T-helper 2 cell treated with Interferon-gamma antibody and Interleukin-4, amounts not matched to agents 100 ng/mL and 5 ng/mL, for 36 hours (primary cell): ENCODE measurements around the gene HHIPL1. TPM values are rescaled to one million over a fixed set of nuclear protein-coding genes. Genes with fewer than 3 reads are reported as not detected.

Experiments
- intact Hi-C: fragments of 100-400 bp; cut with micrococcal nuclease; formaldehyde crosslinking; loops from one replicate; pipeline ENCODE4 v1.15.1; 2023
- total RNA-seq: library from RNA; stranded (reverse); gene quantifications from 2 replicates; pipeline ENCODE4 v1.2.3, GENCODE V29; 2022

HHIPL1 gene
- total RNA-seq, 1 donor from 2014 or later: not detected

DNA sequence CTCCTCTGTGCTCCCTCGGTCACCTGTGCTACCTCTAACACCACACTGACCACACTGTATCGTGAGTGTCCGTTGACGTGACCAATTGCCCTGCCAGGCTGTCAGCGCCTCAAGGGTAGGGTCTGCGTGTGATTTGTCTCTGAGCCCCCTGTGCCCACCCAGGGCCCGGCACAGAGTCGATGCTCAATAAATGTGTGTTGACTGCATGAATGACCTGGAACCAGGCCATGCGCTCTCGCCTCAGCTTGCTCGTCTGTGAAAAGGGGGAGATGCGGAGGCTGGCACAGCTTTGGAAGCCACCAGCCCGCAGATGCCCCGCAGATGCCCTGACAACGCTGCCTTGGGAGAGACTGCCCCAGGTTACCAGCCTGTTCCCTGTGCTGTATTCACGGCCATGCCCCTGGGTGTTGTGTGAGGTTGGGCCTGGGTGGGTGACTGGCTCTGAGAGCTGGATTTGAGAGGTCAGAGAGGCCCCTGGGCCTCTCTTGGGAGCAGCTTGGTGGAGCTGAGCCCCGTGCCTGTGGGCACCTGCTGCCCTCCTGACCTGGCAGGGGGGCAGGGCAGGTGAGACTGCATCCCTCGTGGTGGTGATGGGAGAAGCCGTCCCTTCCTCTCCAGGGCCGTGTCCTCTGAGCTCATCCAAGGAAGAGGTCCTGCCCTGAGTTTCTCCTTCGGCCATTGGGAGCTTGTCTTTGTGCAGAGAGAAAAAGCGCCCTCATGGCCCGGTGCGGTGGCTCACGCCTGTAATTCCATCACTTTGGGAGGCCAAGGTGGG lies 82.4 kb downstream of the HHIPL1 start:
- intact Hi-C loops: no loop called here

- intact Hi-C loops: no loop called here
Measured at GRCh38 chr14:99728231-99728920, 83.4 kb downstream of the HHIPL1 start.

DNA sequence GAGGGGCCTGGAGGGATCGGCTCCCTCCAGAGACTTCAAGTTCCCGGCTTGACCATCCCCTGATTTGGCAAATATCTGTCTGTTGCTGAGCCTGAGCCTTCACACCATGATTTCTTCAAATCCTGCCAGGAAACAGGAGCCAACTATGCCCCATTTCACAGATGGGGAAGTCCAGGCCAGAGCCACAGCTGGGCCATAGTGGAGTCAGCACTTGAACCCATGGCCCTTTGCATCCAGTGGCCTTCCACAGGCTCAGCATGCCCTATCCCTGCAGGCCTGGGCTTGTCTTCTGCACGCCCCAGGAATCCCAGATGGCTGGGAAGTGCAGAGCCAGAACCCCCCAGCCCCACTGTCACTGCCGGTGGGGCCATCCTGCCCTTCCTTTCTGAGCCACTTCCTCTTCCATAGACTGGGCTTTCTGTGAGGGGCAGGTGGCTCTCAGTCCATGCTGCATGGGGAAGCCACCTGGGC lies 84.1 kb downstream of the HHIPL1 start:
- intact Hi-C loops: no loop called here

Other genes starting within 250 kb of the HHIPL1 start
- gene SETD3, start 164.3 kb upstream of the HHIPL1 start, total RNA-seq: 49.4 and 52.9 TPM in 2 replicates
- gene CCNK, start 163.7 kb upstream of the HHIPL1 start, total RNA-seq: 74.8 and 77.8 TPM in 2 replicates
- gene CCDC85C, start 40.9 kb upstream of the HHIPL1 start, total RNA-seq: 6.3 and 9.5 TPM in 2 replicates
- 0.07 and 0.09 TPM in 2 replicates for gene CYP46A1, start 39.2 kb downstream of the HHIPL1 start, total RNA-seq
- gene EML1, start 148.3 kb downstream of the HHIPL1 start, total RNA-seq: 0.30 and 0.39 TPM in 2 replicates